ENCODE data around the gene PTPN9. TPM values are rescaled to one million over a fixed set of nuclear protein-coding genes. Genes with fewer than 3 reads are reported as not detected.
"Not testable (repeated sequence)": the region's sequence is repeated elsewhere in the genome, so short reads cannot be mapped to it uniquely, and the experiment has no call there.

The PTPN9 gene
- total RNA-seq, 6 donors from 2014 or later: 8.4 to 32.9 (median 22.7) TPM

DNA sequence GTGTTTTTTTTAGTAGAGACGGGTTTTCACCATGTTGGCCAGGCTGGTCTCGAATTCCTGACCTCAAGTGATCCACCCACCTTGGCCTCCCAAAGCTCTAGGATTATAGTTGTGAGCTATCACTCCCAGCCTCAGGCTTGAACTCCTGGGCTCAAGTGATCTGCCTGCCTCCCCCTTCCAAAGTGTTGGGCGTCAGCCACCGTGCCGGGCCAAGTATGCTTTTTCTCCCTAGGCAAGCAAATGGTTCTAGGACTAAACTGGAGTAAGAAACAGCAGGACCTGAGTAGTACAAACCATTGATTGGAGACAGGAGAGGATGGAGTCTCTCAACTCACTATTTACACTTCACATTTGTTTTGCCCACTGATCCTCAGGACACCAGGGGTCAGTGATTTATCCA lies 4.6 kb upstream of the PTPN9 start:
- no peak for TF ChIP-seq POLR2A (IDR thresholded peaks at IDR 0.05)
- no peaks in the 10 kb centered on the region for H3K27me3 ChIP-seq
- H3K4me3 ChIP-seq: no peak overlapping the region
- no peak for DNase-seq
- peaks cover 0 to 6% (median 5%) of the 10 kb centered on the region in 4 donors for H3K4me1 ChIP-seq
- H3K36me3 ChIP-seq: no peaks in the 10 kb centered on the region
- ATAC-seq (ENCODE audit: low FRiP score in 2 of 2): no peak
- WGBS, 2 donors: 68 to 84% methylated on average over 5 of the region's 5 CpGs
- H3K9me3 ChIP-seq: no peaks in the 10 kb centered on the region
- no peak overlapping the region for H3K27ac ChIP-seq

DNA sequence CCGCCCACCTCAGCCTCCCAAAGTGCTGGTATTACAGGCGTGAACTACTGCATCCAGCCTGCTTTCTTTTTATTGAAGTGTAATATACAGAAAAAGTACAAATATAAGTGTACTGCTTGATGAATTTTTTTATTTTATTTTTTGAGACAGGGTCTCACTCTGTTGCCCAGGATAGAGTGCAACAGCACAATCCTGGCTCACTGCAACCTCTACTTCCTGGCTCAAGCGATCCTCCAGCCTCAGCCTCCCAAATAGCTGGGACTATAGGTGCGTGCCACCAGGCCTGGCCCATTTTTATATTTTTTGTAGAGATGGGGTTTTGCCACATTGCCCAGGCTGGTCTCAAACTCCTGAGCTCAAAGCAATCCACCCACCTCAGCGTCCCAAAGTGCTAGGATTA lies 3.8 kb upstream of the PTPN9 start:
- not testable (repeated sequence) for ATAC-seq (ENCODE audit: low FRiP score in 2 of 2); DNase-seq; H3K4me1 ChIP-seq; H3K36me3 ChIP-seq; H3K27me3 ChIP-seq; H3K27ac ChIP-seq; H3K9me3 ChIP-seq; H3K4me3 ChIP-seq
- 95 to 97% methylated on average over 5 of the region's 5 CpGs for whole genome bisulfite sequencing, 2 donors

DNA sequence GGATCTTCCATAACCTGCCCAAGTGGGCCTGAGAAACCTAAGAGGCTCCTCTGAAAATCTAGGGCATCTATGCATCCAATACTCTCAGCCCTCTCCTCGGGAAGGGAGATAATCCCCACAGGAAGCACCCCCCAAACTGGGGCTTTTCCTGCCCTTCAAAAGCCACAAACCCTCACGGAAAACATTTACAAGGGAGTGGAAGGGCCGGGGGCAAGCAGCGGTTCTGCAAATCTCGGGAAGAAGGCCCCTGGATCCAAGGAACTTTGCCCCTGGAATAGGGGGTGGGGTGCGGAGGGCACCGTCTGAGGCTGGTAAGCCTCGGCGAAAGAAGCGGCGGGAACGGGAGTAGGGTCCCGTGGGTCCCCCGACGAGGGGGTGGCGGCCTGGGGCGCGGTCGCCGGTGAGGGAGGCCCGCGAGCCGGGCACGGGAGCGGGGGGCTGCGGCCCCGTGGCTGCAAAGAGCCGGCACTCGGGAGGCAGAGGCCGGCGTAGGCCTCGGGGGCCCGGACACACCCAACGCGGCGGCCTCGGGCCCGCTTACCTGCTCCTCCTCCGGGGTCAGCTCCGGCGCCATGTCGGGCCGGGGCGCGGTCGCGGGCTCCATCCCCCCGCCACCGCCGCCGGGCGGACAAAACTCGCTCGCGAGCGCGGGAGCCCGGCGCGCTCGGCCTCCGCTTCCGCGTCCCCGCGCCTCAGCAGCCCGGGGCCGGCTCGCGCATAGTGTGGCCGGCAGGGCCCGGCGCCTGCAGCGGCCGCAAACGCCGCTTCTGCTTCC lies 755 bp downstream of the PTPN9 start:
- peaks cover 12 to 23% (median 20%) of the 10 kb centered on the region in 4 donors for H3K4me1 ChIP-seq
- peak; percentile 28 to 90 for DNase-seq
- peak in 1 of 2 donors; percentile 80 for ATAC-seq (ENCODE audit: low FRiP score in 2 of 2)
- peak overlapping the region; percentile 86 to 94 (median 90) for H3K27ac ChIP-seq
- H3K9me3 ChIP-seq: no peaks in the 10 kb centered on the region
- no peaks in the 10 kb centered on the region for H3K36me3 ChIP-seq
- TF ChIP-seq, protein P1, sequence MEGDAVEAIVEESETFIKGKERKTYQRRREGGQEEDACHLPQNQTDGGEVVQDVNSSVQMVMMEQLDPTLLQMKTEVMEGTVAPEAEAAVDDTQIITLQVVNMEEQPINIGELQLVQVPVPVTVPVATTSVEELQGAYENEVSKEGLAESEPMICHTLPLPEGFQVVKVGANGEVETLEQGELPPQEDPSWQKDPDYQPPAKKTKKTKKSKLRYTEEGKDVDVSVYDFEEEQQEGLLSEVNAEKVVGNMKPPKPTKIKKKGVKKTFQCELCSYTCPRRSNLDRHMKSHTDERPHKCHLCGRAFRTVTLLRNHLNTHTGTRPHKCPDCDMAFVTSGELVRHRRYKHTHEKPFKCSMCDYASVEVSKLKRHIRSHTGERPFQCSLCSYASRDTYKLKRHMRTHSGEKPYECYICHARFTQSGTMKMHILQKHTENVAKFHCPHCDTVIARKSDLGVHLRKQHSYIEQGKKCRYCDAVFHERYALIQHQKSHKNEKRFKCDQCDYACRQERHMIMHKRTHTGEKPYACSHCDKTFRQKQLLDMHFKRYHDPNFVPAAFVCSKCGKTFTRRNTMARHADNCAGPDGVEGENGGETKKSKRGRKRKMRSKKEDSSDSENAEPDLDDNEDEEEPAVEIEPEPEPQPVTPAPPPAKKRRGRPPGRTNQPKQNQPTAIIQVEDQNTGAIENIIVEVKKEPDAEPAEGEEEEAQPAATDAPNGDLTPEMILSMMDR (IDR thresholded peaks at IDR 0.05): peak in 1 of 6 experiments; percentile 21
- no peak for TF ChIP-seq POLR2AphosphoS5 (IDR thresholded peaks at IDR 0.05)
- H3K27me3 ChIP-seq: no peaks in the 10 kb centered on the region
- H3K4me3 ChIP-seq: peak overlapping the region; percentile 77 to 96 (median 86)
- WGBS, 2 donors: 1% methylated on average over 25 to 58 of the region's 77 CpGs

DNA sequence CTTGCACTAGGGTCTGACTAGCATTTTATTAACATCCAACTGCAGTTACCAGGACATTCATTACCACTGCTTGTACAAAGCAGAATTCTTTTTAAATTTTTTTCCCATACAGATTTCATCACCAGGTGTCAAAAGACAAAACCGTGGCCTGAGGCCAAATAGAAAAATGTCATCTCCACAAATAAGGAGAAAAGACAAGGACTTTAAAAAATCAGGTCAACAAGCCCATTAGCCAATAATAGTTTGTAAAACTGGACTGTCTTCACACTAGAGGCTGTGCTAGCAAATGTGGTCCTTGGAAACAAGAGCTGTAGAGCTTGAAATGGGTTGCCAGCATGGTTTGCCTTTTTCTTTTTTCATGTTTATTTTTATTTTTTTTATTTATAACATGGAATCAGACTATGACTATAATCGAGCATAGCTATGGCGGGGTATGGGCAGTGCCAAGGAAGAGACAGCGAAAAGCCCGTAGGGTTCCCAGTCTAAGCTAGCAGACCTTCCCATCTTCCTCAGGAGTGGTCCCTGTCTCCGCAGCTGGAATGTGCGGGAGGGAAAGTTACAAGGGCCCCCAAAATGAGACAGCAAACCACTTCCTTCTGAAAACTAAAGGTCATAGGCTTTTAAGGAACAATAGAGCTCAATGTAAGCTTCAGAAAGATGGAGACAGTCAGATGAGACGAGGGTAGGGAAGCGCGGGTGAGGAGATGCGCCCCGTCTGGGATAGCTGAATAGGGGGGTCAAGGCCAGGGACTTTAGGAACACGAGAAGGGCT lies 1.5 kb downstream of the PTPN9 start:
- H3K4me1 ChIP-seq: peaks cover 12 to 28% (median 22%) of the 10 kb centered on the region in 4 donors
- no peaks in the 10 kb centered on the region for H3K36me3 ChIP-seq
- H3K9me3 ChIP-seq: no peaks in the 10 kb centered on the region
- peak in 1 of 2 donors; percentile 25 for ATAC-seq (ENCODE audit: low FRiP score in 2 of 2)
- WGBS, 2 donors: 5 to 10% methylated on average over 13 of the region's 13 CpGs
- H3K27ac ChIP-seq: peak overlapping the region; percentile 86 to 94 (median 90)
- TF ChIP-seq POLR2AphosphoS5 (IDR thresholded peaks at IDR 0.05): no peak
- TF ChIP-seq EP300 (IDR thresholded peaks at IDR 0.05): no peak
- no peak for TF ChIP-seq POLR2A (IDR thresholded peaks at IDR 0.05)
- TF ChIP-seq, protein P1 (IDR thresholded peaks at IDR 0.05): no peak
- no peak for DNase-seq
- H3K27me3 ChIP-seq: no peaks in the 10 kb centered on the region
- peak overlapping the region; percentile 77 to 96 (median 86) for H3K4me3 ChIP-seq

DNA sequence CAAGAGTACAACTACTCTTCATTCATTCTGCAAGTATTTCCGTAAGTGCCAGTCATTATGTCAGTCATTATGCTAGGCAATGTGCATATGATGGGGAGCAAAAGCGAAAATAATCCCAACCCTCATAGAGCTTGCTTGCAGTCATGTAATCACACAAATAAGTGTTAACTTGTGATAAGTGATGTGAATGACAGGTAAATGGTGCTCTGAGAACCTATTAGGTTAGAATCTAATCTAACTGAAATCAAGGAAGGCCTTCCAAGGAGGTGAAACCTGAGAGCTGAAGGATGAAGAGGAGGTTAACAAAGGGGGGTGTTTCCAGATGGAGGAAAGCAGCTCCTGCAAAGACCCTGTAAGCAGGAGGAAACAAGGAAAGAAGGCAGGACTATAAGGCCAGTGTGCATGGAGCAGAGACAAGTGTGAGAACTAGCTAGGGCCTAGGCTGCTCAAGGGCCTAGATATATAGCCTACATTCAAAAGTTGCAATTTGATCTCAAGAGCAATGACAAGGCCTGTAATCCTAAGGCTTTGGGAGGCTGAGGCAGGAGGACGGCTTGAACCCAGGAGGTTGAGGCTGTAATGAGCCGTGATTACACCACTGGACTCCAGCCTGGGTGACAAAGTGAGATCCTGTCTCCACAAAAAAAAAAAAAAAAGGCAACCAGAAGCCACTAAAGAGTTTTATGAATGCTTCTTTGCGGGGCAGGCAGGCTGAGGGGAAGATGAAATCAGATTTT lies 5.3 kb downstream of the PTPN9 start:
- H3K36me3 ChIP-seq: no peaks in the 10 kb centered on the region
- whole genome bisulfite sequencing, 2 donors: 96 to 97% methylated on average over 5 of the region's 5 CpGs
- H3K9me3 ChIP-seq: no peaks in the 10 kb centered on the region
- no peaks in the 10 kb centered on the region for H3K27me3 ChIP-seq
- no peak for DNase-seq
- no peak for ATAC-seq (ENCODE audit: low FRiP score in 2 of 2)
- TF ChIP-seq EP300 (IDR thresholded peaks at IDR 0.05) (no peak), POLR2A (IDR thresholded peaks at IDR 0.05) (no peak), POLR2AphosphoS5 (IDR thresholded peaks at IDR 0.05) (no peak)
- TF ChIP-seq, protein P1 (IDR thresholded peaks at IDR 0.05): no peak
- no peak overlapping the region for H3K27ac ChIP-seq
- H3K4me1 ChIP-seq: peaks cover 8 to 26% (median 22%) of the 10 kb centered on the region in 4 donors
- no peak overlapping the region for H3K4me3 ChIP-seq
